Lower leg skin (tissue), 3 donors: Measurements from ENCODE around the gene DOCK10.

ENCODE experiments used
- CTCF ChIP-seq, 3 donors: fragments of 450-650 bp; IDR thresholded peaks; one replicate each; pipeline ENCODE4 v1.5.1; 2016; ENCODE audit warnings: antibody characterized with exemption in 3 of 3, mild to moderate bottlenecking in 3 of 3, moderate library complexity in 2 of 3
- POLR2A ChIP-seq, 2 donors: fragments of 450-650 bp; IDR thresholded peaks; one replicate each; pipeline ENCODE4 v1.6.1; 2016 to 2017; ENCODE audit warnings: antibody characterized with exemption in 2 of 2, mild to moderate bottlenecking in 1 of 2, moderate library complexity in 1 of 2

GRCh38 chr2:224875153-224875552, 167.1 kb downstream of the DOCK10 start:
- TF ChIP-seq POLR2A (IDR thresholded peaks at IDR 0.05) (no peak), CTCF (IDR thresholded peaks at IDR 0.05) (no peak)
